SU-DHL-6 (cell line): ENCODE data around the gene ADA.

Experiments used
- H2AFZ ChIP-seq: fragments of 200-600 bp; sonication (generic); 2 replicates; pipeline ENCODE4 v1.6.1; 2014; ENCODE audit warnings: low read depth, mild to moderate bottlenecking, moderate library complexity, mixed read lengths, antibody characterized with exemption, low read length; ENCODE audit not compliant: severe bottlenecking
- H3F3A ChIP-seq: fragments of 200-600 bp; shearing (Covaris generic); 2 replicates; pipeline ENCODE4 v1.6.0; 2016; ENCODE audit warnings: antibody characterized with exemption, mild to moderate bottlenecking; ENCODE audit not compliant: insufficient read depth
- H3K27ac ChIP-seq: fragments of 200-600 bp; sonication (generic); 2 replicates; pipeline ENCODE4 v1.5.1; 2016; ENCODE audit warnings: low read depth, mild to moderate bottlenecking, low read length, moderate library complexity, mixed read lengths
- H3K27me3 ChIP-seq: fragments of 200-600 bp; sonication (generic), shearing (Covaris generic); 2 replicates; pipeline ENCODE4 v1.6.0; 2014; ENCODE audit warnings: mild to moderate bottlenecking, low read length
- H3K36me3 ChIP-seq: fragments of 200-600 bp; sonication (generic); 2 replicates; pipeline ENCODE4 v1.6.1; 2014; ENCODE audit warnings: mild to moderate bottlenecking, low read length, mixed read lengths
- H3K4me2 ChIP-seq: fragments of 300-600, 200-600 bp; shearing (Covaris generic), sonication (generic); 2 replicates; pipeline ENCODE4 v1.6.0; 2014; ENCODE audit warnings: low read length, low read depth, mild to moderate bottlenecking; ENCODE audit not compliant: poor library complexity, severe bottlenecking
- H3K4me3 ChIP-seq: fragments of 200-600 bp; sonication (generic); 2 replicates; pipeline ENCODE4 v1.5.1; 2014; ENCODE audit warnings: antibody characterized with exemption, low read length, mild to moderate bottlenecking, mixed read lengths; ENCODE audit not compliant: insufficient read depth, poor library complexity, severe bottlenecking
- H3K79me2 ChIP-seq: fragments of 200-600 bp; sonication (generic); 2 replicates; pipeline ENCODE4 v1.6.1; 2014; ENCODE audit warnings: mild to moderate bottlenecking, low read length, moderate library complexity; ENCODE audit not compliant: insufficient read depth
- H3K9ac ChIP-seq: fragments of 200-600 bp; sonication (generic); 2 replicates; pipeline ENCODE4 v1.7.0; 2014; ENCODE audit warnings: mild to moderate bottlenecking, low read length
- H3K9me2 ChIP-seq: fragments of 200-600 bp; sonication (generic); replicated peaks from 2 replicates; pipeline ENCODE4 v1.6.1; 2014; ENCODE audit warnings: low read length; ENCODE audit not compliant: insufficient read depth
- H3K9me3 ChIP-seq: fragments of 200-600 bp; sonication (generic); 2 replicates; pipeline ENCODE4 v1.6.1; 2014; ENCODE audit warnings: low read length, mixed read lengths; ENCODE audit not compliant: insufficient read depth
- H4K20me1 ChIP-seq: fragments of 200-600 bp; sonication (generic); 2 replicates; pipeline ENCODE4 v1.6.1; 2014; ENCODE audit warnings: low read depth, mild to moderate bottlenecking, antibody characterized with exemption, low read length, moderate library complexity, mixed read lengths
- CTCF ChIP-seq: fragments of 200-600 bp; sonication (generic); IDR thresholded peaks from one replicate; pipeline ENCODE4 v1.5.1; 2017; ENCODE audit warnings: antibody characterized with exemption, mild to moderate bottlenecking, low read length, moderate library complexity; ENCODE audit not compliant: insufficient read depth, poor library complexity, severe bottlenecking
- EZH2phosphoT487 ChIP-seq: fragments of 200-600 bp; sonication (generic), shearing (Covaris generic); conservative IDR thresholded peaks from 2 replicates; pipeline ENCODE4 v1.6.1; 2018; ENCODE audit warnings: mild to moderate bottlenecking, antibody characterized with exemption, low read length, moderate library complexity, mixed read lengths

The ADA gene

GRCh38 chr20:44646641-44647274 lies 4.7 kb downstream of the ADA start:
- H3K9ac ChIP-seq = peak overlapping the region; percentile 43
- no peak for TF ChIP-seq CTCF
- TF ChIP-seq EZH2phosphoT487 = no peak
- H4K20me1 ChIP-seq = no peaks in the 10 kb centered on the region
- no peaks in the 10 kb centered on the region for H3K9me3 ChIP-seq
- peak overlapping the region; percentile 87 for H3K4me2 ChIP-seq
- H3K27ac ChIP-seq = peak overlapping the region; percentile 93
- peaks cover 39% of the 10 kb centered on the region for H3K79me2 ChIP-seq
- no peaks in the 10 kb centered on the region for H3K27me3 ChIP-seq
- no peaks in the 10 kb centered on the region for H3K9me2 ChIP-seq
- H3F3A ChIP-seq = peaks cover 40% of the 10 kb centered on the region
- no peaks in the 10 kb centered on the region for H3K36me3 ChIP-seq
- H3K4me3 ChIP-seq = peak overlapping the region; percentile 30
- no peak overlapping the region for H2AFZ ChIP-seq

GRCh38 chr20:44646023-44646640 lies 5.4 kb downstream of the ADA start:
- H2AFZ ChIP-seq = no peak overlapping the region
- no peaks in the 10 kb centered on the region for H3K36me3 ChIP-seq
- no peak for TF ChIP-seq CTCF
- peaks cover 40% of the 10 kb centered on the region for H3F3A ChIP-seq
- H3K9me2 ChIP-seq = no peaks in the 10 kb centered on the region
- H3K4me3 ChIP-seq = peak overlapping the region; percentile 30
- no peaks in the 10 kb centered on the region for H3K27me3 ChIP-seq
- H3K4me2 ChIP-seq = peak overlapping the region; percentile 87
- H3K9ac ChIP-seq = peak overlapping the region; percentile 33; the same call in 1 of the 2 replicates
- H3K79me2 ChIP-seq = peaks cover 37% of the 10 kb centered on the region
- H4K20me1 ChIP-seq = no peaks in the 10 kb centered on the region
- H3K27ac ChIP-seq = peak overlapping the region; percentile 93
- H3K9me3 ChIP-seq = no peaks in the 10 kb centered on the region

GRCh38 chr20:44644667-44645131 lies 6.8 kb downstream of the ADA start:
- Histone ChIP-seq H3K4me2 (peak overlapping the region; percentile 8), H2AFZ (no peak overlapping the region), H3F3A (peaks cover 36% of the 10 kb centered on the region), H3K4me3 (no peak overlapping the region), H3K9ac (no peak overlapping the region), H3K27me3 (no peaks in the 10 kb centered on the region), H3K36me3 (no peaks in the 10 kb centered on the region), H3K79me2 (peaks cover 23% of the 10 kb centered on the region), H4K20me1 (no peaks in the 10 kb centered on the region), H3K9me3 (no peaks in the 10 kb centered on the region), H3K9me2 (no peaks in the 10 kb centered on the region), H3K27ac (peak overlapping the region; percentile 93)
- no peak for TF ChIP-seq CTCF
- no peak for TF ChIP-seq EZH2phosphoT487
